ENCODE results near the gene ERFL. TPM values are rescaled to one million over a fixed set of nuclear protein-coding genes. Genes with fewer than 3 reads are reported as not detected.

The ERFL gene
- total and polyA plus RNA-seq, 2 donors (not counting 1 experiment from before 2014, with no cell fraction given), result 2.3 to 5.5 TPM

DNA sequence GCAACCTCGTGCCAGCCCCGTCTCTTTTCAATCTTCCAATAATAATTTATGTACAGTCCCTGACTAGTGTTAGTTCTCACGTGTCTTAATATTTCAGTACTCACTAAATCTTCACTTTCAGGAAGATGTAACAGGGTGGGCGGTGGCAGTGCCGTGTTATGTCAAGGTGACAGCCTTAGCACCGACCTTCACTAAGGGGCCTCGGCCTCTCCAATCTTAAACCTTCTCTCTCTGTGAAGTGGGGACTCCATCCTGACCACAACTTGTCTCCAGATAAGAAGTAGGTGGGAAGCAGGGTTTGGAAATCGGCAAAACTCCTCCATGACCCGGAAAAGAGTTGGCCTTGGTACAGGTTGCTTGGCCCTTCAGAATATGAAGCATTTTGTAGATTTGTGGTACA, 66.4 kb downstream of the ERFL start:
- peak overlapping the region in 1 of 2 donors; percentile 94 for H3K27ac ChIP-seq (ENCODE audit: low read length in 2 of 2)
- H3K4me1 Mint-ChIP-seq, result peaks cover 55% of the 10 kb centered on the region

More for the DNA sequence above, 66.4 kb downstream of the ERFL start:
- no peak overlapping the region for H3K9ac ChIP-seq (ENCODE audit: low read length)
- ATAC-seq (ENCODE audit: low read depth) (no peak), DNase-seq (no peak)
- ChIA-PET CTCF (interaction anchor here (0.8 to 17.0 kb wide), 7 partner anchors 12 to 97 kb away, joined by 3 to 331 read pairs (median 35); partner anchors contain the start of genes CD79A and RABAC1), POLR2A (interaction anchor here (1.4 to 2.8 kb wide), 3 partner anchors 15 to 83 kb away, joined by 3 to 57 read pairs (median 44); partner anchors contain the start of genes ARHGEF1 and CD79A)
- Mint-ChIP-seq H3K27ac (peak overlapping the region; percentile 67), H3K9me3 (ENCODE audit: insufficient read depth) (no peaks in the 10 kb centered on the region), H3K27me3 (no peaks in the 10 kb centered on the region), H3K4me3 (peak overlapping the region; percentile 92)
- peak overlapping the region; percentile 94 for H3K4me2 ChIP-seq (replicated peaks; ENCODE audit: low read depth, low read length, poor library complexity, severe bottlenecking)
- no peaks in the 10 kb centered on the region for H3K9me3 ChIP-seq (ENCODE audit: control extremely low read depth in 1 of 3, control insufficient read depth in 2 of 3, insufficient read depth in 1 of 3, low read length in 2 of 3)
- H3K4me1 ChIP-seq (ENCODE audit: control insufficient read depth in 2 of 2, insufficient read depth in 2 of 2, low read length in 2 of 2), result peaks cover 42 to 60% of the 10 kb centered on the region in 2 donors
- WGBS (ENCODE audit: insufficient coverage), result 78% methylated on average over 4 of the region's 9 CpGs
- H3K4me3 ChIP-seq (ENCODE audit: control extremely low read depth in 1 of 5, extremely low read depth in 1 of 5, insufficient read depth in 1 of 5, low read depth in 2 of 5, low read length in 4 of 5), result no peak overlapping the region
- peaks cover 66% of the 10 kb centered on the region for H3K79me2 ChIP-seq (ENCODE audit: control insufficient read depth, insufficient read depth, low read length)
- H3K36me3 ChIP-seq (replicated peaks in 1 of 2; ENCODE audit: control extremely low read depth in 1 of 2, control insufficient read depth in 1 of 2, extremely low read depth in 1 of 2, insufficient read depth in 2 of 2, low read length in 1 of 2), result peaks cover 2 to 54% of the 10 kb centered on the region in 2 experiments
- H3K27me3 ChIP-seq (replicated peaks in 1 of 4; ENCODE audit: control extremely low read depth in 1 of 4, control insufficient read depth in 3 of 4, insufficient read depth in 4 of 4, low read length in 3 of 4), result no peaks in the 10 kb centered on the region
- no peak overlapping the region for H2AFZ ChIP-seq (ENCODE audit: insufficient read depth, low read depth, low read length, poor library complexity, severe bottlenecking)
- TF ChIP-seq, protein P1, sequence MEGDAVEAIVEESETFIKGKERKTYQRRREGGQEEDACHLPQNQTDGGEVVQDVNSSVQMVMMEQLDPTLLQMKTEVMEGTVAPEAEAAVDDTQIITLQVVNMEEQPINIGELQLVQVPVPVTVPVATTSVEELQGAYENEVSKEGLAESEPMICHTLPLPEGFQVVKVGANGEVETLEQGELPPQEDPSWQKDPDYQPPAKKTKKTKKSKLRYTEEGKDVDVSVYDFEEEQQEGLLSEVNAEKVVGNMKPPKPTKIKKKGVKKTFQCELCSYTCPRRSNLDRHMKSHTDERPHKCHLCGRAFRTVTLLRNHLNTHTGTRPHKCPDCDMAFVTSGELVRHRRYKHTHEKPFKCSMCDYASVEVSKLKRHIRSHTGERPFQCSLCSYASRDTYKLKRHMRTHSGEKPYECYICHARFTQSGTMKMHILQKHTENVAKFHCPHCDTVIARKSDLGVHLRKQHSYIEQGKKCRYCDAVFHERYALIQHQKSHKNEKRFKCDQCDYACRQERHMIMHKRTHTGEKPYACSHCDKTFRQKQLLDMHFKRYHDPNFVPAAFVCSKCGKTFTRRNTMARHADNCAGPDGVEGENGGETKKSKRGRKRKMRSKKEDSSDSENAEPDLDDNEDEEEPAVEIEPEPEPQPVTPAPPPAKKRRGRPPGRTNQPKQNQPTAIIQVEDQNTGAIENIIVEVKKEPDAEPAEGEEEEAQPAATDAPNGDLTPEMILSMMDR (IDR thresholded peaks at IDR 0.05), result no peak
- no peak for TF ChIP-seq EZH2 (IDR thresholded peaks at IDR 0.05; ENCODE audit: borderline replicate concordance, insufficient read depth, low read depth, low read length, poor library complexity, severe bottlenecking)
- intact Hi-C loops (cut with micrococcal nuclease), result no loop called here
- peaks cover 62% of the 10 kb centered on the region for H4K20me1 ChIP-seq (ENCODE audit: control insufficient read depth, insufficient read depth, low read length, poor library complexity, severe bottlenecking)
